Fibroblast of peridontal ligament (primary cell): ENCODE data around the gene BRD3OS.

ENCODE experiments used
- DNase-seq: peaks from one replicate; pipeline ENCODE4 v3.0.0-alpha.2; 2010; ENCODE audit errors: extremely low read depth

BRD3OS gene, protein sequence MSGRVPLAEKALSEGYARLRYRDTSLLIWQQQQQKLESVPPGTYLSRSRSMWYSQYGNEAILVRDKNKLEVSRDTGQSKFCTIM

DNA sequence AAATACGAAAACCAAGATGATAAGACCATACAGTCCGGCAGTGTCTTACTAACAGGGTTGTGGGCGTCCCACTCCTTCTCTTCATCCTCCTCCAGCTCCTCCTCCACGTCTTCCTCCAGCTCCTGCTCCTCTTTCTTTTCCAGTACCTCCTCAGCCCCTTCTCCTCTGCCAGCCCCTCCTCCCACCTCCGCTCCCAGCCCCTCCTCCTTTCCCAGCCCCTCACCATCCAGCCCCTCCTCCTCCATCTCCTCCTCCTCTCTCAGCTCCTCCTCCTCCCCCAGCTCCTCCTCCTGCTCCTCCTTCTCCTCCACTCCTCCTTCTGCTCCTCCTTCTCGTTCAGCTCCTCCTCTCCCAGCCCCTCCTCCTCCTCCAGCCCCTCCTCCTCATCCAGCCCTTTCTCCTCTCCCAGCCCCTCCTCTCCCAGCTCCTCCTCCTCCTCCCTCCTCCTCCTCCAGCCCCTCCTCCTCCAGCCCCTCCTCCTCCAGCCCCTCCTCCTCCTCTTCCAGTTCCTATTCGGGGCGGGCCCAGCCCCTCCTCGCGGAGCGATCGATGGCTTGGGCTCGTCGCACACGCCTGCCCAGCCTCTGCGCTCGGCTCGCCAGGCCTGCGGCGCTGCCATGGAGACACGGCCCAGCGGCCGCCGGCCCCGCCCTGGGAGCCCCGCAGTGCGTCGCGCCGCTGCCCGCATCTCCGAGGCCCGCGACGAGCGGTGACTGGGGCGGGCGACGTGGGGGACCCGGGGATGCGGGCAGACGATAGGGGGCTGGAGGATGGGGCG, at the start of gene BRD3OS:
TSS of gene BRD3OS (plus strand) at position 654 of the 778 bp plus-strand sequence. CDS start 1,267 bp downstream, outside the sequence.
- DNase-seq, result peak; percentile 100

DNA sequence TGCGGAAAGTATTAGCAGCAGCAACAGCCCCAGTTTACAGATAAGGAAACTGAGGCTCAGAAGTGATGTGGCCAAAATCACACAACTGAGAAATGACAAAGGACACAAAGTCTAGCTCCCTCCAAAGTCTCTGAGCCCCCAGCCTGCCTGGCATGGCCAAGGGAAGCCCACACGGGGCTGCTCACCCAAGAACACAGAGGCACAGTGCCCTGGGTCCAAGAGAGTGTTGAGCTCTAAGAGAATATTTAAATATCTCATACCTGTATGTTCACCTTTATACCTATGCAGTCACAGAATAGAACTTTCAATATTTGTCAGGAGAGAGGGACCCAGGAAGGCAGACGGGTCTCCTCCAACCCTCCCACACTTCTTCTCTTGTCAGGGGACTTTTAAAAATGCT, 49.8 kb upstream of the BRD3OS start:
- DNase-seq, result no peak

DNA sequence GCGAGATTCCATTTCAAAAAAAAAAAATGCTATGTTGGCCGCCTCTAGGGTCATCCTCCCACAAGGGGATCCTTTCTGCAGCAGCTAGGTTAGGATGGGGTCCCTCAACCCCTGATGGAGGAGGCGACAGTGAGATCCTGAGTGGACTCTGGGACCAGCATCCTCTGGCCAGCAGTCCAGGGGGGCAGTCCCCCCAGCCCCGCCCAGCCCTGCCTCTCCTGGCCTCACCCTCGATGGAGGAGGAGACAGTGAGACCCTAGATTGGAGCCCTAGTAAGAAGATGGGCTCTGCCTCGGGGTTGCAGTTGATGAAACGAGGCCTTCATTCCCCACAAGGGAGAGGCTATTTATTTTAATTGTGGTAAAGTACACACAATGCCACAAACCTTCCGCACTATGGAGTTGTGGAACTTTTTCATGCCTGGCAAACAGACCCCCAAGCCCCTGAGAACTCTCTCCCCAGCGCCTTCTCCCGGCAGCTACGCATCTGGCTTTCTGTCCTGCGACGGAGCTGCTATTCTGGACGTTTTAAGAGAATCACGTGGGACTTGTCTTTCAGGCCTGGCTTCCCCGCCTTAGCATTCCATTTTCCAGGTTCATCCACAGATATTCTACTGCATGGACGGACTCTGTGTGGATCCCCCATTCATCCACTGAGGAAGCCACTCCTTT, 49.0 kb upstream of the BRD3OS start:
- DNase-seq, result no peak

DNA sequence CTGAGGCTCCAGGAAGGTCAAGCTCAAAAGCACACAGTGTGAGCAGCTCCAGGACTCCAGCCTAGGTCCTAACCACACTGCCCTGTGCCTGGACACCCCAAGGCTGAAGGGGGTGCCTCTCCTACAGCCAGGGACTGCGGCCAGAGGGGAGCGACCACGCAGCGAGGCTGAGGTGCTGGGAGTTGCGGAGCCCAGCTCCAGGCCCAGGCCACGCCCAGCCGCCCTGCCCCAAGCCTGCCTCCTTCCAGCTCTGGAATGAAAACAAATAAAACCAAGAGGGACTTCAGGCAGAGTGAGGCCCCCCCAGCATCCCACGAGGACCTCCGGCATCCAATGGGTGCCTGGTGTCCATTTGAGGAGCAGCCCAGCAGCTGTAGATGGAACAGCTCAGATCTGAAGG, 48.4 kb upstream of the BRD3OS start:
- DNase-seq, result no peak

DNA sequence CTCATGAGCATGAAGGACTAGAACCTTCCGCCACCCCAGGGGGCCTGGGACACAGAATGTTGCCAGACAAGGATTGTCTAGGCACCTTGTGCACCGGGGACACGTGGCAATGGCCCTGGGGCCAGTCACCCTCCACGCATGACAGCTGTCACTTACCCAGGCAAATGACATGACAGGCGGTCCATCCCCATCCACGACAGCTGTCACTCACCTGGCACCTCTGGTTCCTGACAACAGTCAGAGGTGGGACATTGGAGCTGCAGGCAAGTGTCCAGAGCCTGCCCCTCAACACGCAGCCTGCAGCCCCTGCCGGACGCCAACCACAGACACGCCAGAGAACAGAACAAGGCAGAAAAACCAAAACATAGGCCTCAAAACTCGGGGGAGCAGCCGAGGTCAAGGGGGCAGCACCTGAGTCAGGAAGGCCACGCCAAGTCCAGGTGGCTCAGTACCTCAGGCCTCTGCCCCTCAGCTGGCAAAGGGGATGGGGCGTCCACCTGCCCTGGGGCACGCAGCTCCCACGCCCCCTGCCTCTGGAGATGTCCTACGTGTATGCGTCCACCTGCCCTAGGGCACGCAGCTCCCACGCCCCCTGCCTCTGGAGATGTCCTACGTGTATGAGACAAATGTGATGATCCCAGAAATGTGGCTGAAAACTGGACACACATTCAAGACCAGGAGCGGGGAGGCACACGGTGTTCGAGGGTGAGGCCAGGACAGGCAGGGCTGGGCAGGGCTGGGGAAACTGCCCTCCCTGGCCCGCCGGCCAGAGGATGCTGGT, 47.7 kb upstream of the BRD3OS start:
- DNase-seq, result no peak

DNA sequence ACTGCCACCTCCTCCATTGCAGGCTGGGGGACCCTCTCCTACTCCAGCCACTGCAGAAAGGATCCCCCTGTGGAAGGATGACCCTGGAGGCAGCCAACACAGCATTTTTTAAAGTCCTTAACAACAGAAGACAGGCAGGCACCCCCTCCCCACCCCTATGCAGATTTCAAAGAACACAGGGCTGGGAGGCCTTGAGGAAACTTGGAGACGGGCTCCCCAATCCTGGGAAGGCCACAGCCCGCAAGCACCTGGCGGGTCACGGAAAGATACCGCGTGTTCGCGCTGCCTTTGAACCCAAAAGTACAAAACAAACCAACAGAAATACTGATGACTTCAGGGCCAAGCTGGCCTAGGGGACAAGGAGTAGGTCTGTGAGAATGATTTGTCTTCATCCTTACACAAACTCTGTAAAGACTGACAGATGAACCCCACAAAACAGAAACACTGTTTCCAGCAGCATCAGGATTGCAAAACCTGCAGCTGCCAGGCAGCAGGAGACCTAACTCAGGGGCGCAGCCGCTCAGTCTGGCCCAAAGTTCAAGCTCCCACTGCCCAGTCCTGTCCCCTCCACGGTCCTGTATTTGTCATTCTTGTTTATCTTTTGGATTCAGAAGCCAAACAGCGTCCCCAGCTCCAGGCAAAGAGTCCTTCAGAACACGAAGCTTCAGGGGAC, 46.9 kb upstream of the BRD3OS start:
- no peak for DNase-seq

DNA sequence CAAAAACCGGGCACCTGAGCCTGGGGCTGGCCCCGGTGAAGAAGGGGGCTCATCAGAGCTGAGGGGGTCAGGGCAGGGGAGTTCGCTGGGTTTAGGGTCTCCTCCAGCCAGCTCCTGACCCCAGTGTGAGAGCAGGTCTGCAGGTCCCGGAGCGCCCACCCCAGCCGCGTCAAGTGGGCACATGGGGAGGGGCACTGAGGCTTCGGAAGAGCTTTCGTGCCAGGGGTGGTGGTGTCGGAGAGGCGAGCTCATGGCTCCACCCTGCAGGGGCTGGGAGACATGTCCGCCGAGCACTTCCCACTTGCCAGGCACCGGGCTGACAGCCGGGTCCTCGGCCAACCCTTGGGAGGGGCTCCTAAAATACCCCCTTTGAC, 46.4 kb upstream of the BRD3OS start:
- DNase-seq, result no peak

DNA sequence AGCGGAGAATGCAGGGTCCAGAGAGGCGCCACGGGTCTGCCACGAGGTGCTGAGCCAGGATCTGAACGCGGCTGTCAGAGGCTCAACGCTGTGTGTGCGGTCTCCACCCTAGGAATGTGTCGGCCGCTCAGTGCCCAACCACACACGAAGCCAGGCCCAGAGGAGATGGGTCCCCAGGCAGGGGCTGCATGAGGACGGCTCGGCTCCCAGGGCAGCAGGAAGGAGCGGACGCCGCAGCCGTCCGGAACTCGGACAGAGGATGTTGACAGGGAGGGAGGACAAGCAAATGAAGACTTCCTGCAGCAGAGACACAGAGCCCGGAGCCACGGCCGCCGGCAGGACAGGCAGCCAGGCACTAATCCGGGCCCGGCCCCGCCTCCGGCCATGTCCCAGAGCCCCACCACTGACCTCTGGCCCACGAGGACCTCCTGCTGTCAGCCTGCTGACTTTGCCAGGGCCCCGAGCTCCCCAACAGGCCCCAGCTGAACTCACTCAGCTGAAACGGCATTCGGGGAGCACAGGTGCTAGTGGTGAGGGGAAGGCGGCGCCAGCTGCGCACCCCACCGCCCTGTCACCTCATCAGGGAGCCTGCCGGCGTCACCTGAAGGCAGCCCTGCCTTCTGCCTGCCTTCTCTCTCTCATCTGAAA, 45.9 kb upstream of the BRD3OS start:
- DNase-seq, result peak; percentile 17

DNA sequence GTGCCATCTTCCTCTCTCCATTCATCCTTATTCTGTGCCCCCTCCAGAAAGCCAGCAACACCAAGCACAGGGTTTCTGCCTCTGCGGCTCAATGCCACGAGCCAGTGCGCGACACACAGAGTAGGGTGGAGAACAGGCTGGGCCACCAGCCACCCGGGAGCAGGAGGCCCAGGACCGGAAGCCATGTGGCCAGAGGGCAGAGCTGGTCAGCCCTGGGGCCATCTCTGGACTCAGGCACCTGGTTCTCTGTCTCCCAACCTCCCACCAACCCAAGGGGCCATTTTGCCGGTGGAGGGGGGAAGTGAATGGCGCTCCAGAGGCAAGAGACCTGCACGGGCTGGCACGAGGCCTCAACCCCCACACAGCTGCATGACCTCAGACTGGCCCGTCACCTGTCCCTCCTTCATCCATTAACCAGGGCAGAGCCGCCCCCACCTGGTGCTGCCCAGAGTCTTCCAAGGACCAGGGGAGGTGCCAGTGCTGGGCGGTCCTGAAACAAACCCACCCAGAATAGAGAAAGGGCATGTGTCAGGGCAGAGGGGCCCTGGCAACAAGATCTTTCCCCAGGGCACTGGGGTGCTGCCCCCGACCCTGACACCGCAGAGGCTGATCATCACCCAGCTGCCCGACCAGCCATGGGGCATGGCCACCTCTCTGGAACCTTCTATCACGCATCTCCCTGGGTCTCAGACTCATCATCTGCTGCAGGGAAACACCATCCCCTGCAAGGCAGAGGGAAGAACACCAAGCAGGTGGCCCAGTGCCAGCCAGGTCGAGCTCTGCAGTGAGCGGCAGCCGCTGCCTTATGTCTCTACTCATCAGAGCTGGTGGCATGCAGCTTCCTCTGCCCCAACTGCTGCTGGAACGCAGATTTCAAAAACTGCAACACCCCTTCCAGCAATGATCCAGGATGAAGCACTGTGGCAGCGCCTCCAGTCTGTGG, 45.1 kb upstream of the BRD3OS start:
- no peak for DNase-seq

DNA sequence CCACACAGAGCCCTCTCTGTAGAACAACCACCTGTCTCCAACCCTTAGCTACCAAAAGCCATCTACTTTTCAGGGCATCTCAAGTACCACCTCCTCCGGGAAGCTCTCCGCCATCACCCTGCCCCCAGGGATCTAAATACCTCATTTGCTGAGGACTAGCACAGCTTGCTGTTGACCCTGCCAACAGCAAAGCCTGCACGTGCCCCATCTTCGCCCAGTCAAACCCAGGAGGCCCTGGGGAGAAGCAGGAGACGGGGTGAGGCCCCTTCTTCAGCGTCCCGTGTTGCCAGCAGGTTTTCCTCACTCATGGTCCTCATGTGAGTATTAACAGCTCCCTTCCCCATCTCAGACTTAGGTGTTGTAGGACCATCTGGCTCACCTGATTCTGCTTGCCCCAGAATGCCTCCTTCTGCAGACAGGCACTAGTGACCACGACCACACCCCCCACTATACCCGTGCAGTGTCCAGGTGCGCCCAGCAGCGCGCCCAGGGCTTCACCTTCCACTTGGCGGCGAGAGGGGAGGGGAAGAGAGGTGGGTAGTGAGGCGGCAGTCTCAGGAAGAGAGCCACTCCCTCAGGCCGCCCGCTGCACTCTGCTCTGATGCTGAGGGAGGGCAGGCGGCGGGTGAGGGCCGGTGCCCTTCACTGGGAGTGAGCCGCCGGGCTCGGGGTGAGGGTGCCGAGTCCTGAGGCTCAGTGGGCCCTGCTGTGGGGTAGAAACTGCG, 44.3 kb upstream of the BRD3OS start:
- no peak for DNase-seq

DNA sequence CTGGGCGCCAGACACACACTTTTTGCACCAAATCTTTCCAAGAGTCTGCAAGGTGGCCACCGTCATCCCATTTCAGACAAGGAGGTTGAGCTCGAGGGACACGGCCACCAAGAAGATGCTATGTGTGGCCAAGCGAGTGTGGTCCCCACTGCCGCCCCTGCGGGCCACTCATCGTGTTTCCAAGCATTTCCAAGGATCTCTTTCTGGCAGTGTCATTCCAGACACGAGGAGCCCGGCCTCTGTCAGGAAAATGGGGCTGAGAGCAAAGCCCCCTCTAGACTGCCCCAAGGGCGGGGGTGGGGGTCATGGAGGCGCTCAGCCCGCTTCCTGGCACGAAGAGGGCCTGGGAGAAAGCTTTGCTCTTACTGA, 43.7 kb upstream of the BRD3OS start:
- no peak for DNase-seq

DNA sequence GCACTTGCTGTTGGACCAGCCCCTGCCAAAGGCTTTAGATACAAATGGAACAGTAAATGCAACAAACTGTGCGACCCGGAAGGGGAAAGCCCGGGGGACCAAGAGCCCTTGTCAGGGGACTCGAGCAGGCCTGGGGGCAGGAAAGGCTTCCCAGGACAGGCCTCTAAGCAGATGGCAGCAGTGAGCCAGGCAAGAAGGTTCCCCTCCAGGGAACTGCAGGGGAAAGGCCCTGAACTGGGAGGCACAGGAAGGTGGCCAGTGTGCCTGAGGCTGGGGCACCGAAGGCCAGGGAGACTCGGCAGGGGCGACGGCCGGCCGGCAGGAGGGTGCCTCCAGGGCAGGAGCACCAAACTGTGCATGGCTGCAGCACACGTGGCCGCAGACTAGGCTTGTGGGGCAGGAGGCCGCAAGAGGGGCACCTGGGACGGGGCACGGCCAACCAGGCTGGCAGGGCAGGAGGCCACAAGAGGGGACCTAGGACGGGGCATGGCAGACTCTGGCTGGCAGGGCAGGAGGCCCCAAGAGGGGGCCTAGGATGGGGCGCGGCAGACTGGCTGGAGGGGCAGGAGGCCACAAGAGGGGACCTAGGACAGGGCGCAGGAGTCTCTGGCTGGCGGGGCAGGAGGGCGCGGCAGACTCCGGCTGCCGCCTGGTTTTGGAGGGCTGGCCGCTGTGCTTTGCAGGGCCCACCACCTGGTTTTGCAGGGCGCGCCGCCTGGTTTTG, 43.2 kb upstream of the BRD3OS start:
- DNase-seq, result no peak

DNA sequence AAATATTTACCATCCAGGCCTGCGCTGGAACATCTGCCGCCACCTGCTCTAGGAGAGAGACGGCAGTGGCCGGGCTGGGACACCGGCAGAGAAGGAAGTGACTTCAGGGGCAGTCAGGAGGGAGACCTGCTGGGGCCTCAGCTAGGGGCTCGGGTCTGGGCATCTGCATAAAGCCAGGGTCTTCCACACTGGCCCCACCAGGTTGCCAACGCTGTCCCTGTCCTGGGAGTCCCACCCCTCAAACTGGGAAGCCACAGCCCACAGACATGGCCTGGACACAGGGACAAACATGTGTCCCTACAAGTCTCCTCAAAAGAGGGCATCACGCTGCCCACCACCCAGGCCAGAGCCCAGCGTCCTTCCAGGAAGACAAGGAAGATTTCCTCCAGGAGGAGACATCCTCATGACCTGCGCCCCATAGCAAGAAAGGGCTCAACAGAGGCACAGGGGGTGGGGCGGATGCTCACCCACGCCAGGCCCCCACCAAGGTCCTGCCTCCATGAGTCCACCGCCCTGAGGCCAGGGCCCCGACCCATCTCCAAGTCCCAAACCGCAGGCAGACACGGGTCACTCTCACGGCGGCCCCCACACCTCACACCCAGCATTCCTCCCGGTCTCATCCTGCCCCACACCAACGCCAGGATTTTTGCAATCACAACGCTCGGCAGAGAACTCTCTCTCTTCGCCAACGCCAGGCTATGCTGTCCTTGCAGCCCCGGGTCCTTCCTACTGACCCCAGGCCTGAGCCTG, 42.1 kb upstream of the BRD3OS start:
- DNase-seq, result no peak

DNA sequence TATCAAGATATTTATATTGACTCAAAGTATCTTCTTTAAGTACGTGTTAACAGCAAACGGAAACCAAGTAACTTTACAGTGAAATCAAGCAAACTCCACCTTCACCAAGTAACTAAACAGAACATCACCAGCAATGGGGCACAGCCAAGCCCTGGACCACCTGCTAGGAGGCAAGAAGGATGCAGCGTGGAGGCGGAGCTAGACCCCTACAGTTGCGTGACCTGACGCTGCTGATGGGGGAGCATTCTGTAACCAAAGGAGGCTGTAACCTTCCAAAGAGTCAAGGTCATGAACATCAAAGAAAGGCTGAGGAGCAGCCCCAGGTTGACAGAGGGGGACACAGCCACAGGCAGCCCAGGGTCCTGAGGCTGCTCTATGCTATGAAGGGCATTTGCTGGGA, 39.2 kb upstream of the BRD3OS start:
- DNase-seq, result no peak

DNA sequence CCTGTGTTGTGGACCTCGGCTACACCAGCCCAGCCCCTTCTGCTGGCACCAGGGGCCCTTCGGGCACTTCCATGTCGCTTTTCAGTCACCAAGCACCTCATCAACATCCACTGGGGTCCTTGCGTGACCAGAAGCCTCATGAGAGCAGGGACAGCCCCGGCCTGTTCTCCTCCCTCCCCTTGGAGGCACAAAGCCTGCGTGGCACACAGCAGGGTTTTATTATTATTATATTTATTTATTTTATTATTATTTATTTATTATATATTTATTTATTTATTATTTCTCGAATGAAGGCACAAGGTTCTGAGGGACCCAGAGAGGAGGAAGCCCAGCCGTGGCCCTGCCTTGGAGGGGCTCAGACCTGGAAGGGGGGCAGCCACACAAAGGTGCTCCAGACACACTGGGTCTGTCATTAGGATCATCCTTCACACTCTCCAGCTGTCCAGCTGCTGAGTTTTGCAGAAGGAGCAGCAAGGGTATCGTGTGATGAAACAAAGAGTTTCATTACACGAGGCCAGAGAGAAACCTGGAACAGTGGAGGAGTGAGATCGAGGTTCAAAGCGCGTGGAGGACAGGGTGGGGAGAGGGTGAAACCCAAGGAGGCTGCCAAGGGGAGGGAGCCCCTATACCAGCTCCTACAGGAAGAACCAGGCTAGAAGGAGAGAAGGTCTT, 38.4 kb upstream of the BRD3OS start:
- DNase-seq, result no peak

DNA sequence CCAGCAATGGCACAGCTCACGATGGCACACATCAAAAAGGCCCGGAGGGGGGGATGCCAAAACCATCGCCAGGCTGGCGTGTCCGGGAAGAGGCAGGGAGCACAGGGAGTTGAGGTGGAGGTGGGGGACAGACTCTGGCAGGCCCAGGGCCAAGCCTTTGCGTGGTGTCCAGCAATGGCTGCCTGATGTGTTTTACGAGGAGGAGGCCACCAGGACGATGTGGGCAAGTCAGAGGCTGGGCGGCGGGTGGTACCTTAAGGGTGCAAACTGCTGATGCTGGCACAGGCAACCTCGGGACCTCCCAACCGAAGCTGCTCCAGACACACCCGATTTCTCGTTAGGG, 37.9 kb upstream of the BRD3OS start:
- DNase-seq, result no peak

DNA sequence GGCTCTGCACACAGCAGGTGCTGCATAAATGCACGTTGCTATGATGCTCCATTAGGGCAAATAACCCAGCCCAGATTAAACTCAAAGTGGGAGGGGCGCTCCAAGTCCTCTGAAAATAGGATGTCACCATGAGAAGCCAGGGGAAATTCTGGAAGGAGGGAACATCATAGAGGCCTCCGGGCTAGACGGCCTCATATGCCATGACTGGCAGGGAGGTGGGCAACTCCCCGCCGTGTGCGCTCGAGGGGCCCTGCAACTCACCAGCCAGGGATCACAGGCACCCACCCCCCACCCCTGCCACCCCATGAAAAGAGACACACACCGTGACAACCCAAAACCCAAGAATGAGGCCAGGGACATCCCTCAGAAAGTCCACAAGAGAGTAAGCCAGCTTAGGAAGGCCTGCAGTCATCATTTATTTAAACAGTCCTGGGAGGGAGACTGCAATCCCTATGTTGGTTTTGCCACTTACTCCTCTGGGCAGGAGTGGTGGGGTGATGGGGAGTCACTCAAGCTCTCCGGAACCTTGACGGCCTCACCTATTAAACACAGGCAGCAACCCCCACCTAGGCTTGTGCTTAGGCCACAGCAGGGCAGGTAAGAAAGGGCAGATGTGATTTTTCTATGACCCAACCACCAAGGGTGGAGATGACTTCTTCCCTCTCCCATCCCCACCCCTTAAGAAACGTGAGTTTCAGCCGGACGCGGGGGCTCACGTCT, 37.2 kb upstream of the BRD3OS start:
- DNase-seq, result no peak
